ENCODE results near the gene MINDY2.
"Not testable (repeated sequence)": the region's sequence is repeated elsewhere in the genome, so short reads cannot be mapped to it uniquely, and the experiment has no call there.

MINDY2 gene

DNA sequence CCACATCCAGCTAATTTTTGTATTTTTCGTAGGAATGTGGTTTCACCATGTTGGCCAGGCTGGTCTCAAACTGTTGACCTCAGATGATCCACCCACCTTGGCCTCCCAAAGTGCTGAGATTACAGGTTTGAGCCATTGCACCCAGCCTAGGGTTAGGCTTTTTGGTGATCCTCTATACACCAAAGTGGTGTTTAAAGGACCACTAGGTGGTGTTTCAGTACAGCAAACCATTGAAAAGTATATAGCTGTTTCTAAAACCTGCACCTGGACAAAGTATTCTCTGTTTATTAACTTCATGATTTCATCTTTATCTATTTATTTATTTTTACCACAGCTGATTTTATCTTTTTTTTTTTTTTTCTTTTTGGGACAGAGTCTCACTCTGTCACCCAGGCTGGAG is 68.4 kb downstream of the MINDY2 start:
- no peaks in the 10 kb centered on the region for H4K20me1 ChIP-seq (ENCODE audit: insufficient read depth, low read length)
- peak; percentile 16 for DNase-seq
- no peaks in the 10 kb centered on the region for H3K27me3 ChIP-seq (replicated peaks; ENCODE audit: insufficient read depth, low read length)
- no peaks in the 10 kb centered on the region for H3K9me3 ChIP-seq (replicated peaks; ENCODE audit: insufficient read depth, low read length)
- no peak overlapping the region for H3K27ac ChIP-seq (ENCODE audit: low read length)
- H3K4me1 ChIP-seq (ENCODE audit: low read length): no peaks in the 10 kb centered on the region
- H3K4me2 ChIP-seq (ENCODE audit: low read depth, low read length): no peak overlapping the region
- no peak overlapping the region for H2AFZ ChIP-seq (ENCODE audit: low read length)
- no peak overlapping the region for H3K4me3 ChIP-seq (ENCODE audit: low read length)
- TF ChIP-seq EZH2 (optimal IDR thresholded peaks at IDR 0.05; ENCODE audit: low read depth, low read length): no peak
- TF ChIP-seq, protein P1, sequence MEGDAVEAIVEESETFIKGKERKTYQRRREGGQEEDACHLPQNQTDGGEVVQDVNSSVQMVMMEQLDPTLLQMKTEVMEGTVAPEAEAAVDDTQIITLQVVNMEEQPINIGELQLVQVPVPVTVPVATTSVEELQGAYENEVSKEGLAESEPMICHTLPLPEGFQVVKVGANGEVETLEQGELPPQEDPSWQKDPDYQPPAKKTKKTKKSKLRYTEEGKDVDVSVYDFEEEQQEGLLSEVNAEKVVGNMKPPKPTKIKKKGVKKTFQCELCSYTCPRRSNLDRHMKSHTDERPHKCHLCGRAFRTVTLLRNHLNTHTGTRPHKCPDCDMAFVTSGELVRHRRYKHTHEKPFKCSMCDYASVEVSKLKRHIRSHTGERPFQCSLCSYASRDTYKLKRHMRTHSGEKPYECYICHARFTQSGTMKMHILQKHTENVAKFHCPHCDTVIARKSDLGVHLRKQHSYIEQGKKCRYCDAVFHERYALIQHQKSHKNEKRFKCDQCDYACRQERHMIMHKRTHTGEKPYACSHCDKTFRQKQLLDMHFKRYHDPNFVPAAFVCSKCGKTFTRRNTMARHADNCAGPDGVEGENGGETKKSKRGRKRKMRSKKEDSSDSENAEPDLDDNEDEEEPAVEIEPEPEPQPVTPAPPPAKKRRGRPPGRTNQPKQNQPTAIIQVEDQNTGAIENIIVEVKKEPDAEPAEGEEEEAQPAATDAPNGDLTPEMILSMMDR (IDR thresholded peaks at IDR 0.05; ENCODE audit: low read length): peak; percentile 28
- no peak for TF ChIP-seq EZH2phosphoT487 (IDR thresholded peaks at IDR 0.05; ENCODE audit: low read length)
- no peak overlapping the region for H3K9ac ChIP-seq (ENCODE audit: low read length)
- H3K79me2 ChIP-seq (ENCODE audit: low read length): no peaks in the 10 kb centered on the region
- H3K9me2 ChIP-seq (replicated peaks; ENCODE audit: insufficient read depth, low read length): no peaks in the 10 kb centered on the region
- no peaks in the 10 kb centered on the region for H3K36me3 ChIP-seq (replicated peaks; ENCODE audit: insufficient read depth, low read length)
- H3F3A ChIP-seq (ENCODE audit: insufficient read depth, low read length): no peaks in the 10 kb centered on the region

DNA sequence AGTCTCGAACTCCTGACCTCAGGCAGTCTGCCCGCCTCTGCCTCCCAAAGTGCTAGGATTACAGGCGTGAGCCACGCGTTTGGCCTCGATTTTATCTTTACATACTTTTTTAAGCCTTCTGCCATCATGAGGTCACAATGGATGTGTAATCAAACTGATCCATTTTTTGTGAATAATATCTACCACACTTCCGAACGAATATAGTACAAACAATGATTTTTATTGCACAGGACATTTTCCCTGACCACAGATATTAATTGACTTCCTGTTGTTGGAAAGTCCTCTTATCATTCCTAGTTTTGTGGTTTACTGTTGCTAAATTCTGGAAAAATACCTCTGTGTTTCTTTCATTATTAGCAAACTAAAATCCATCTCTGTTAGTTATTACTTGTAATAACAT is 68.9 kb downstream of the MINDY2 start:
- no peak overlapping the region for H3K9ac ChIP-seq (ENCODE audit: low read length)
- no peak overlapping the region for H2AFZ ChIP-seq (ENCODE audit: low read length)
- H4K20me1 ChIP-seq (ENCODE audit: insufficient read depth, low read length): no peaks in the 10 kb centered on the region
- no peak for DNase-seq
- TF ChIP-seq EZH2 (optimal IDR thresholded peaks at IDR 0.05; ENCODE audit: low read depth, low read length) (no peak), EZH2phosphoT487 (IDR thresholded peaks at IDR 0.05; ENCODE audit: low read length) (no peak)
- TF ChIP-seq, protein P1 (IDR thresholded peaks at IDR 0.05; ENCODE audit: low read length): no peak
- no peaks in the 10 kb centered on the region for H3K79me2 ChIP-seq (ENCODE audit: low read length)
- no peak overlapping the region for H3K4me3 ChIP-seq (ENCODE audit: low read length)
- H3K9me3 ChIP-seq (replicated peaks; ENCODE audit: insufficient read depth, low read length): no peaks in the 10 kb centered on the region
- no peaks in the 10 kb centered on the region for H3K27me3 ChIP-seq (replicated peaks; ENCODE audit: insufficient read depth, low read length)
- H3K4me1 ChIP-seq (ENCODE audit: low read length): no peaks in the 10 kb centered on the region
- no peaks in the 10 kb centered on the region for H3K9me2 ChIP-seq (replicated peaks; ENCODE audit: insufficient read depth, low read length)
- no peak overlapping the region for H3K4me2 ChIP-seq (ENCODE audit: low read depth, low read length)
- no peak overlapping the region for H3K27ac ChIP-seq (ENCODE audit: low read length)
- no peaks in the 10 kb centered on the region for H3F3A ChIP-seq (ENCODE audit: insufficient read depth, low read length)
- H3K36me3 ChIP-seq (replicated peaks; ENCODE audit: insufficient read depth, low read length): no peaks in the 10 kb centered on the region

GRCh38 chr15:58842713-58843396 is 71.8 kb downstream of the MINDY2 start:
- Histone ChIP-seq H3K4me1 (ENCODE audit: low read length) (no peaks in the 10 kb centered on the region), H3K9me2 (replicated peaks; ENCODE audit: insufficient read depth, low read length) (no peaks in the 10 kb centered on the region), H2AFZ (ENCODE audit: low read length) (no peak overlapping the region), H3K9me3 (replicated peaks; ENCODE audit: insufficient read depth, low read length) (no peaks in the 10 kb centered on the region), H3K4me3 (ENCODE audit: low read length) (no peak overlapping the region), H3K27me3 (replicated peaks; ENCODE audit: insufficient read depth, low read length) (no peaks in the 10 kb centered on the region), H3K79me2 (ENCODE audit: low read length) (no peaks in the 10 kb centered on the region), H3F3A (ENCODE audit: insufficient read depth, low read length) (no peaks in the 10 kb centered on the region), H3K9ac (ENCODE audit: low read length) (no peak overlapping the region), H3K4me2 (ENCODE audit: low read depth, low read length) (no peak overlapping the region), H4K20me1 (ENCODE audit: insufficient read depth, low read length) (no peaks in the 10 kb centered on the region), H3K36me3 (replicated peaks; ENCODE audit: insufficient read depth, low read length) (no peaks in the 10 kb centered on the region), H3K27ac (ENCODE audit: low read length) (no peak overlapping the region)
- no peak for DNase-seq
- TF ChIP-seq, protein P1 (IDR thresholded peaks at IDR 0.05; ENCODE audit: low read length): no peak
- TF ChIP-seq EZH2 (optimal IDR thresholded peaks at IDR 0.05; ENCODE audit: low read depth, low read length) (no peak), EZH2phosphoT487 (IDR thresholded peaks at IDR 0.05; ENCODE audit: low read length) (no peak)

GRCh38 chr15:58851205-58851604 is 80.1 kb downstream of the MINDY2 start:
- H3K4me1 ChIP-seq (ENCODE audit: low read length); H3K36me3 ChIP-seq (replicated peaks; ENCODE audit: insufficient read depth, low read length); H2AFZ ChIP-seq (ENCODE audit: low read length); H3K4me3 ChIP-seq (ENCODE audit: low read length); H3K9ac ChIP-seq (ENCODE audit: low read length); H3K27ac ChIP-seq (ENCODE audit: low read length); H3K27me3 ChIP-seq (replicated peaks; ENCODE audit: insufficient read depth, low read length); H4K20me1 ChIP-seq (ENCODE audit: insufficient read depth, low read length); H3K4me2 ChIP-seq (ENCODE audit: low read depth, low read length); H3K9me2 ChIP-seq (replicated peaks; ENCODE audit: insufficient read depth, low read length); H3K9me3 ChIP-seq (replicated peaks; ENCODE audit: insufficient read depth, low read length); H3K79me2 ChIP-seq (ENCODE audit: low read length); DNase-seq; H3F3A ChIP-seq (ENCODE audit: insufficient read depth, low read length): not testable (repeated sequence)
